ENCODE results near the gene DBP.
"Not testable (repeated sequence)": the region's sequence is repeated elsewhere in the genome, so short reads cannot be mapped to it uniquely, and the experiment has no call there.

- not testable (repeated sequence) for TF ChIP-seq CTCF, POLR2A (IDR thresholded peaks at IDR 0.05)
Observed at GRCh38 chr19:48680006-48680405, 42.8 kb upstream of the DBP start.
